Sigmoid colon (tissue), 7 donors: ENCODE results near the gene RRP1. TPM values are rescaled to one million over a fixed set of nuclear protein-coding genes. Genes with fewer than 3 reads are reported as not detected.

Experiments
- DNase-seq: peaks from one replicate; pipeline ENCODE4 v3.0.0-alpha.2; 2019
- H3K27ac ChIP-seq, 4 donors: fragments of 200-600 bp; sonication (generic); one replicate each; pipeline ENCODE4 v1.5.1; 2016 to 2019; ENCODE audit warnings: mild to moderate bottlenecking in 1 of 4
- H3K27me3 ChIP-seq, 3 donors: fragments of 200-600 bp; sonication (generic); one replicate each; pipeline ENCODE4 v1.5.1; 2019; ENCODE audit warnings: mild to moderate bottlenecking in 1 of 3
- H3K36me3 ChIP-seq, 4 donors: fragments of 200-600 bp; sonication (generic); one replicate each; pipeline ENCODE4 v1.5.1; 2016 to 2019
- H3K4me1 ChIP-seq, 4 donors: fragments of 200-600 bp; sonication (generic); one replicate each; pipeline ENCODE4 v1.5.1; 2017 to 2019
- H3K4me3 ChIP-seq, 4 donors: fragments of 200-600 bp; sonication (generic); one replicate each; pipeline ENCODE4 v1.5.1; 2017 to 2019; ENCODE audit warnings: mild to moderate bottlenecking in 2 of 4, moderate library complexity in 1 of 4
- H3K9me3 ChIP-seq, 4 donors: fragments of 200-600 bp in 3 of 4; sonication (generic) in 3 of 4; one replicate each; pipeline versions ENCODE4 v1.5.1 to v1.6.1; 2013 to 2019
- CTCF ChIP-seq, 4 experiments: fragments of 450-650 bp in 3 of 4; fragments of 200-600 bp in 1 of 4; IDR thresholded peaks; one replicate each; pipeline ENCODE4 v1.5.1; 2016 to 2019; ENCODE audit warnings: antibody characterized with exemption in 4 of 4, mild to moderate bottlenecking in 3 of 4, moderate library complexity in 2 of 4
- EP300 ChIP-seq, 4 donors: sonication (generic); formaldehyde crosslinking; IDR thresholded peaks; one replicate each; pipeline ENCODE4 v1.6.1; 2017; ENCODE audit warnings: antibody characterized with exemption in 4 of 4
- POLR2A ChIP-seq, 2 donors: fragments of 450-650 bp; IDR thresholded peaks; one replicate each; pipeline ENCODE4 v1.6.1; 2016; ENCODE audit warnings: antibody characterized with exemption in 2 of 2, mild to moderate bottlenecking in 2 of 2, moderate library complexity in 2 of 2
- POLR2AphosphoS5 ChIP-seq, 4 donors: sonication (generic); formaldehyde crosslinking; IDR thresholded peaks; one replicate each; pipeline ENCODE4 v1.6.1; 2017; ENCODE audit warnings: antibody characterized with exemption in 4 of 4
- WGBS, 2 donors: extraction: QIAGEN DNeasy Blood & Tissue Kit; methylation state at CpG; one replicate each; pipeline ENCODE4 v1.1.7; 2013; 5-methylcytosine and 5-hydroxymethylcytosine counted together
- intact Hi-C: fragments of 100-400 bp; cut with DNase I; formaldehyde crosslinking; loops from one replicate; pipeline ENCODE4 v1.15.1; 2023
- polyA plus RNA-seq, 3 donors: library from polyadenylated mRNA; stranded (reverse); fragments of 200-250 nt; gene quantifications; one replicate each; pipeline ENCODE4 v1.2.3, GENCODE V29; 2013
- total RNA-seq, 4 donors: library from RNA; depleted of rRNA; stranded (reverse); fragments of >200 nt; gene quantifications; one replicate each; pipeline ENCODE4 v1.1.0, GENCODE V29; 2016
- donor health status: healthy with polysubstance abuse.
- donor health status: Bipolar disorder and iron deficiency.
- donor health status: healthy.

The RRP1 gene
- total and polyA plus RNA-seq, 7 donors = 3.9 to 16.2 (median 10.5) TPM

GRCh38 chr21:43777953-43778352 is 11.4 kb upstream of the RRP1 start:
- no peak for TF ChIP-seq CTCF (IDR thresholded peaks at IDR 0.05)
- TF ChIP-seq EP300 (IDR thresholded peaks at IDR 0.05) = no peak
- TF ChIP-seq POLR2AphosphoS5 (IDR thresholded peaks at IDR 0.05) = no peak
- TF ChIP-seq POLR2A (IDR thresholded peaks at IDR 0.05) = no peak
- Histone ChIP-seq H3K4me1 (peaks cover 0 to 21% (median 13%) of the 10 kb centered on the region in 4 donors), H3K36me3 (peaks cover 9 to 17% (median 14%) of the 10 kb centered on the region in 4 donors), H3K9me3 (no peaks in the 10 kb centered on the region), H3K4me3 (no peak overlapping the region), H3K27ac (no peak overlapping the region), H3K27me3 (no peaks in the 10 kb centered on the region)
- intact Hi-C loops = loop anchor here (2.0 kb wide), 2 partner anchors 49 to 59 kb away; partner anchors contain the start of gene PDXK
- DNase-seq = no peak
- WGBS, 2 donors = 97 to 98% methylated on average over 5 of the region's 5 CpGs

GRCh38 chr21:43778469-43779335 is 10.7 kb upstream of the RRP1 start:
- peaks cover 3 to 10% (median 7%) of the 10 kb centered on the region in 4 donors for H3K36me3 ChIP-seq
- no peak for DNase-seq
- WGBS, 2 donors = 24 to 51% methylated on average over 20 of the region's 20 CpGs
- TF ChIP-seq EP300 (IDR thresholded peaks at IDR 0.05) (no peak), POLR2AphosphoS5 (IDR thresholded peaks at IDR 0.05) (no peak), POLR2A (IDR thresholded peaks at IDR 0.05) (no peak), CTCF (IDR thresholded peaks at IDR 0.05) (no peak)
- no peak overlapping the region for H3K27ac ChIP-seq
- no peak overlapping the region for H3K4me3 ChIP-seq
- no peaks in the 10 kb centered on the region for H3K9me3 ChIP-seq
- H3K27me3 ChIP-seq = no peaks in the 10 kb centered on the region
- intact Hi-C loops = no loop called here
- H3K4me1 ChIP-seq = peaks cover 0 to 21% (median 13%) of the 10 kb centered on the region in 4 donors

GRCh38 chr21:43779660-43780059 is 9.7 kb upstream of the RRP1 start:
- H3K9me3 ChIP-seq = no peaks in the 10 kb centered on the region
- no peak overlapping the region for H3K27ac ChIP-seq
- intact Hi-C loops = no loop called here
- 40 to 70% methylated on average over 5 of the region's 5 CpGs for WGBS, 2 donors
- H3K4me1 ChIP-seq = peaks cover 0 to 15% (median 8%) of the 10 kb centered on the region in 4 donors
- no peak for DNase-seq
- no peaks in the 10 kb centered on the region for H3K36me3 ChIP-seq
- no peaks in the 10 kb centered on the region for H3K27me3 ChIP-seq
- TF ChIP-seq EP300 (IDR thresholded peaks at IDR 0.05) = no peak
- no peak for TF ChIP-seq POLR2AphosphoS5 (IDR thresholded peaks at IDR 0.05)
- no peak for TF ChIP-seq POLR2A (IDR thresholded peaks at IDR 0.05)
- no peak for TF ChIP-seq CTCF (IDR thresholded peaks at IDR 0.05)
- H3K4me3 ChIP-seq = no peak overlapping the region

GRCh38 chr21:43781846-43782245 is 7.5 kb upstream of the RRP1 start:
- intact Hi-C loops = no loop called here
- H3K27me3 ChIP-seq = no peaks in the 10 kb centered on the region
- WGBS, 2 donors = 79 to 93% methylated on average over 6 of the region's 6 CpGs
- no peaks in the 10 kb centered on the region for H3K9me3 ChIP-seq
- no peak overlapping the region for H3K4me3 ChIP-seq
- H3K4me1 ChIP-seq = peaks cover 0 to under 1% (median 0%) of the 10 kb centered on the region in 4 donors
- H3K27ac ChIP-seq = no peak overlapping the region
- TF ChIP-seq CTCF (IDR thresholded peaks at IDR 0.05) (no peak), EP300 (IDR thresholded peaks at IDR 0.05) (no peak), POLR2AphosphoS5 (IDR thresholded peaks at IDR 0.05) (no peak), POLR2A (IDR thresholded peaks at IDR 0.05) (no peak)
- no peak for DNase-seq
- no peaks in the 10 kb centered on the region for H3K36me3 ChIP-seq
